Fibroblast of gingiva (primary cell): ENCODE results near the gene FAM76B.

Source experiments
- DNase-seq: peaks from one replicate; pipeline ENCODE4 v3.0.0-alpha.2; 2011; ENCODE audit warnings: low read depth

The FAM76B gene

DNA sequence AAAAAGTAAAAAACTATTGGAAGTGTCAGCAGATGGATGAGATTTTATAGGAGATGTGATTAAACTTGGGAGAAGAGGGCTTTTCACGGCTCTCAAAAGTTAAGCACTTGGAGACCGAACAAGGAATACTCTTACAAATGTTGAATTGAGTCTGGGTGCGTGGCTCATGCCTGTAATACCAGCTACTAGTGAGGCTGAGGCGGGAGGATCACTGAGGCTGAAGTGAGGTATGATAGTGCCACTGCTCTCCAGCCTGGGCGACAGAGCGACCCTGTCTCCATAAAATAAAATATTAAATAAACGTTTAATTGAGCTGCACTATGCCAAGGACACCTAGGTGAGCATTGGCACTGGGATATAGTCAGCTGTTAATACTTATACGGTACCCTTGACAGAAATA lies 2.6 kb upstream of the FAM76B start:
- no peak for DNase-seq

- no peak for DNase-seq
Observed at GRCh38 chr11:95791709-95792033, 2.1 kb upstream of the FAM76B start.

GRCh38 chr11:95790933-95791708 lies 1.5 kb upstream of the FAM76B start:
- DNase-seq, result peak; percentile 61

DNA sequence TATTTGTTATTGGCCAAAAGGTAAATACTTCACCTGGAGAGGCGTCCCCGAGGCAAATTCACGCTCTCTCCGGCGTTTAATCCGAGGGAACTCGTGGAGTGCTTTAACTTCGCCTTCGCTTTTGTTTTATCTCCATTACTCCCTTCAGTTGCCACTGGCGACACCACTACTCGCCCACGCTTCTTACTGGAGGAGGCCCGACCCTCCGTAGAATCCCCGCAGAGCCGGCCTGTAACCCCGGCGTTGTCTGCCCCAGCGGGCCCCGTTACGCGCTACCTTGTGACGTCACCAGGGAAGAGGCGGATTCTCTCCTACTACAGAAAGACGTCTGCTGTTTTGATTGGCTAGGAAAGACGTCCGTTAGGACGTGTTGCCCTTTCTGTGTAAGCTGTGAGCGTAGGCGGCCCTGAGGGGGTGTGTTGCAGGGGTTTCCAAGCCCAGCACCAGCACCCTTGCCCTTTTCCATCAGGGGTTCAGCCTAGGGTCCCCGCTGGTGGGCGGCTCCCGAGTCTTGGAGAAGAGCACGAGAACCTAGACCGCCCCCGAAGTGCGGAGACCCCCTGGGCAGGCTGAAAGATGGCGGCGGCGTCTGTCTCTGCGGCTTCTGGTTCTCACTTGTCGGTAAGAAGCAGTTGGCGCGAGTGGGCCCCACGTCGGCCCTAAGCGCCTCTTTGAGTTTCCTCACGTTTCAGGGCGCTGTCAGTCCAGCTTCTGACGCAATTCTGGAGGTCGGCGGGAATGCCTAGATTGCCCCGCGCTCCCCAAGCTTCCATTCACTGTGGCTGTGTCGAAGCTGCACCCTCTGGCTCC lies 746 bp upstream of the FAM76B start, which contains the start of gene CEP57:
Gene CEP57, plus strand, starts transcription at position 376 of the 810 bp plus-strand sequence. Its CDS starts 201 bp downstream, at position 577.
- DNase-seq, result peak; percentile 98

DNA sequence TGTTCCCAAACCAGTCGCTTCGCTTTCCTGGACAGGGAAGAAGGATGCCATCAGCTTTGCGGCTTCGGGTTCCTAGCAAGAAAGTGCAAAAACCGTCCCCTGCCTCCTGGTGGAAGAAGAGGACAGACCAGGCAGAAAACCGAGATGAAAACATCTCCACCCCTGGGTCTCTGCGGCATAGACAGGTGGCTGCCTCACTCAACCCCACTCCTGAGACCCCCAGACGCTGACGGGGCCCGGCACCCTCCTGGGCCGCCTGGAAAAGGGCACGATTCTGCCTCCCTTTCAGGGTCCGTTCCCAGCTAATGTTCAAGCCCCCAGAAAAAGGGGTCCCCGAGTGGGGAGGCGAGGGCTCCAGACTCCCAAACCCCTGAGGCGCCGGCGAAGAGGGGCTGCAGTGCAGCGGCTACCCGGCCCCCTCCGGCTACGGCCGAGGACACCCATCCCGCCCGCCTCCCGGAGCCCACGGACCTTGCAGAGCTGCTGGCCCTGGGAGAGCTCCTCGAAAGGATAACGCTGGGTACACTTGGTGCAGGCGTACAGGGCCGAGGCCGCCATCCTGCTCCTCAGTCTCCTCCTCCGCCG lies 569 bp downstream of the FAM76B start:
- peak; percentile 16 for DNase-seq

DNA sequence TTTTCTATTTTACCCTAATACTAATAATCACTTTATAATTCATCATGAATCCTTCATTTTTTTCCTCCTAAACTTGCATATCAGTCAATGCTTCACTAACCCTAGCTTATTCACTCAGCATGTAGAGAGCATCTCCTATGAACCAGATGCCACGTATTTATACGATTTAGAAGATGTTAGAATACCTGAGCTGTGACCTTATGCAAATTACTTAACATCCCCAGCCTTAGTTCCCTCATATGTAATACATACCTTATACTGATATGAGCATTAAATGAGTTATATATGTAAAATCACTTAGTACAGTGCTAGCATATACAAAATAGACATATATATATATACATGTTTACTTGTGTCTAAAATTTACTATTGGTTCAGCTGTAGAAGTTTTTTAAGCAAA lies 9.0 kb downstream of the FAM76B start:
- no peak for DNase-seq

- no peak for DNase-seq
Observed at GRCh38 chr11:95778699-95779098, 10.9 kb downstream of the FAM76B start.

GRCh38 chr11:95776859-95777258 lies 12.7 kb downstream of the FAM76B start:
- DNase-seq, result no peak

DNA sequence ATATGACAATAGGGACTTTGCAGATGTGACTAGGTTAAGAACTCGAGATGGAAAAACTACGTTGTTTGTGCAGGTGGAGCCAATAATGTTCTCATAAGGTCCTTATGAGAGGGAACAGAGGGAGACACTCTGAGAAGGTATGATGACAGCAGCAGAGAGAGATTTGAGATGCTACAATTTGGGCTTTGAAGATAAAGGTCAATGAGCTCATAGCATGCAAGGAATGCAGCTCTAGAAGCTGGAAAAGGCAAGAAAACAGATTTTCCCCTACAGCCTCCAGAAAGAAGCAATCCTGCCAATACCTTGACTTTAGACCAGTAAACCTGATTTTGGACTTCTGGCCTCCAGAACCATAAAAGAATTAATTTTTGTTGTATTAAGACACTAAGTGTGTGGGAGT lies 21.1 kb downstream of the FAM76B start:
- DNase-seq, result no peak

DNA sequence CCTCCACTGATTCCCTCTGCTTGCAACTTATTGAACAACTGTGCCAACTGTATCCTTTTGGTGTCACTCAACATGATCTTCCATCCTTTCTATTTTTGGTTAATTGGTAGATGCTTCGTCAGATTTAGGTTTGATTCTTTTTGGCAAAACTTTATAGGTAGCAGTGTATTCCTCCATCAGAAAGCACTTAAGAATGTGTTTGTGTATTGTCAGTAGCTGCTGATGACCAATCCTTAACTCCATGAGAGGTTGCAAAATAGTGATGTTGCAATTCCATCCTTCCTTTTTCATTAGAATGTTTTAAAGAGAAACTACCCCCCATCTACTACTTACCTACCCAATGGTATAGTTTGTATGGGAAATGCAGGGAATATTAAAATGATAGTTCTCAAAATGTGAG lies 22.1 kb downstream of the FAM76B start:
- DNase-seq, result peak; percentile 69

DNA sequence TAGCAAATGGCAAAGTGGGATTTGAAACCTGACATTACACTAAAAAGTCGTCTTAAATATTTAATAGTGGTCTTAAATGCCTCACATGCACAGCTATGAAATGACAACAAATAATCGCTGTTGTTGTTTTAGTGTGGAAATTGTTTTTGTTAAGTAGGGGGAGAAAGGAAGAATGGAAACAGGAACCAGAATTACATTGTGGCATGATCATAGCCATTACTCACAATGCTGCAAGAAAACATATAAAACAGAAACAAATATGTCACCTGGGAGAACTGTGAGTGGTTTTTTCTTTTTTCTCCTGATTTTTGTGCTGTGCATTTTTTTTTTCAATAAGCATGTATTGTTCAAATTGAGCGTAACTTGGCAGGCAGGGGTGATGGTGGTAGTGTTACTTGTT lies 22.9 kb downstream of the FAM76B start:
- DNase-seq, result no peak

DNA sequence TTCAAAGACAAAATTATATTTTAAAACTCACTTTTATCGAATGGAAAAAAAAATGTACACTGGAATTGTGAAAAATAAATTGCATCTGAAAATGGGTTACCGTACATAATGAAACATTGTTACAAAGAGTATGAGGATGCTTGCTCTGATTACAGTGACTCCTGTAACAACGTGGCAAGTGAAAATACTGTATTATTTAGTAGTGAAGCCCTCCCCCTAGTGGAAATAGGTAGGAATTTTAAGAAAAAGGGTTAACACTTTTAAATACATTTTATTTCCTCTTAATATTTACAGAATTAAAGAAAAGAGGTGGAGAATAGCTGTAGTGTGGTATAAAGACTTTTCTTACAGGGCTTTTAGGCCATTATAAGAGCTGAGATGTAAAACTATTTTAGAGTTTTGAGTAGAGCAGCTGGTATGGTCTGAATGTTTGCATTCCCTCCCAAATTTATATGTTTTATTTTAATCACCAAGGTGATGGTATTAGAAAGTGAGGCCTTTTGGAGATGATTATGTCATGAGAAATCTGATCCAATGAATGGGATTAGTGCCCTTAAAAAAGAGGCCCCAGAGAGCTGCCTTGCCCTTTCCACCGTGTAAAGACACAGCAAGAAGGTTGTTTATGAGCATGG lies 25.2 kb downstream of the FAM76B start:
- peak; percentile 57 for DNase-seq

- no peak for DNase-seq
Observed at GRCh38 chr11:95762534-95762933, 27.0 kb downstream of the FAM76B start.

DNA sequence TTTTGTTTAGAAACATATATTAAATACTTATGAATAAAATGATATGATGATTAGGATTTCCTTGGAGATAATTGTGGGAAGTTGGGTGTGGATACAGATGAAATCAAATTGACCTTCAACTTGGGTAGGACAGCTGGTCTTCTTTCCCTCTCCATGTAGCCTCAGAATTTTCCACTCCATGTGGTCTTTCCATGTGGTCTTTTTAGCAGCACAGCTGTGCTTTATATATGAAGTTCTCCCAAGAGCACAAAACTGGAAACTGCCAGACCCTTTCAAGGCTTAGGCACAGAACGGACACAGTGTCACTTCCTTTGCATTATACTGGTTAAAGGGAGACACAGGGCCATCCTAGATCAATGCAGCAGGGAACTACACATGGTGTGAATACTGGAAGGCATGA lies 28.6 kb downstream of the FAM76B start:
- DNase-seq, result no peak

GRCh38 chr11:95751515-95751914 lies 38.1 kb downstream of the FAM76B start:
- no peak for DNase-seq

- no peak for DNase-seq
Observed at GRCh38 chr11:95750101-95750500, 39.5 kb downstream of the FAM76B start.

GRCh38 chr11:95739108-95739938 lies 50.3 kb downstream of the FAM76B start:
- no peak for DNase-seq

GRCh38 chr11:95736809-95737208 lies 52.8 kb downstream of the FAM76B start:
- DNase-seq, result no peak

- DNase-seq, result no peak
Observed at GRCh38 chr11:95736355-95736754, 53.2 kb downstream of the FAM76B start.

DNA sequence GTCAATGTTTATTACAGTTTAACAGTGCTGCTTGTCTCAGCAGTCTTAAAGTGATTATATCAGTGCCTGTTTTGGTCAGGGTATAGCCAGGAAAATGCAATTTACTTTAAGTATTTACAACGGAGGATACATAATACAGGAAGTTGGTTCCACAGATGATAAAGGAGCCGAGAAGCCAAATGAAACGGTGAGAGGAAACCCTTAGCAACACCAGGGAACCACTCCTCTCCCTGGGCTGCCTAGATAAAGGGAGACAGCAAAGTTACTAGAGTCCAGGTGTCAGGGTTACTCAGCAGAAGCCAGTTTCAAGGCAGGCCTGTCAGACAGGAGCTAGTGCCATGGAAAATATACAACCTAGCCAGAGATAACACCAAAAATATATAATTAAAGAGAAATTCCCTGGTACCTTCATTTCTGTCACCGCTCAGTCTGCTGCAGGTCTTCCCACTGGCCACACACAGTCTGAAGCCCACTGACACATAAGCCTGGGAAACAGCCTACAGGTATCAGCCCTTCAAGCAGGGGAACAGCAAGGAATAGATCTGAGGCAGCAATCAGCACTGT lies 55.5 kb downstream of the FAM76B start:
- DNase-seq, result no peak

- no peak for DNase-seq
Observed at GRCh38 chr11:95732930-95733602, 56.5 kb downstream of the FAM76B start.
